Activated T-cell treated with anti-CD3 and anti-CD28 coated beads for 24 hours (primary cell): ENCODE data around the gene RFFL.

Experiments
- DNase-seq: peaks from one replicate; pipeline ENCODE4 v3.0.0-alpha.2; 2020; ENCODE audit warnings: low read depth

Gene RFFL

DNA sequence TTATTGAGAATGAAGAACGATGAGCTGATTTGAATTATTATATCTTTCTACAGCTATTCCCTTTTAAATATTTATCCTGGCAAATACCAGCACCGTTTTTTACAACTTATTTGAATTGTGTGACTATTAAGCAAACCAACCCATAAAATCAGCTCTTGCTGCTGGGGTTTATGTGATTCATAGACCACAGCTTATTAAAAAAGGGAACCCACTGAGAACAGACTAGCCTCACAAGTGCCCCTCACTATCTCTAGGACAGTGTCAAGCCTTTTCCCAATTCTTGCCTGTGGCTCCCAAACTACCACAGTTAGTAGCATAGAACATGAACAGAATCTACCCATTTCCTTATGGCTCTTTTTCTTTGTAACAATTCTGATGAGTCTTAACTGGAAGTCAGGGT is 89.3 kb downstream of the RFFL start:
- DNase-seq = no peak

- DNase-seq = peak; percentile 88
Observed at GRCh38 chr17:34961093-34961911, 102.2 kb downstream of the RFFL start, which contains the start of the genes CCT6B and ZNF830. Gene CCT6B, minus strand, starts transcription at chr17:34961460. Its CDS starts 67 bp downstream, at chr17:34961393. Gene ZNF830, plus strand, starts transcription at chr17:34961540. Its CDS starts 27 bp downstream, at chr17:34961567.

- DNase-seq = no peak
Observed at GRCh38 chr17:34958438-34958837, 105.1 kb downstream of the RFFL start.
